HCT116 (cell line): ENCODE data around the gene KIFAP3. TPM values are rescaled to one million over a fixed set of nuclear protein-coding genes. Genes with fewer than 3 reads are reported as not detected.

Experiments used
- ATAC-seq: fragments of 200-7000 bp; cut with Tn5 transposase; 2 replicates; pipeline ENCODE4 v1.9.1; 2020; ENCODE audit warnings: mild to moderate bottlenecking, moderate library complexity
- BruUV-seq: library from RNA; stranded (reverse); fragments of 400-500 nt; replicated peaks from 2 replicates; lab custom pipeline; 2021; lab: Mats Ljungman, UMichigan
- CTCF ChIA-PET: fragments of 300-600 bp; sonication (Branson Sonifier 250); formaldehyde crosslinking; loops from one replicate; lab custom pipeline; 2021; ENCODE audit warnings: antibody characterized with exemption; lab: Charles Lee
- POLR2A ChIA-PET: fragments of 300-600, 350-600 bp; sonication (Branson Sonifier 250); formaldehyde crosslinking; loops from one replicate; lab custom pipeline; 2021; ENCODE audit warnings: antibody characterized with exemption; lab: Charles Lee
- RAD21 ChIA-PET, 2 experiments: fragments of 300-600 bp; sonication (Branson Sonifier 250); formaldehyde crosslinking; loops; one replicate each; lab custom pipeline; 2023; ENCODE audit warnings: low total read pairs in 2 of 2; ENCODE audit not compliant: uncharacterized antibody in 2 of 2, unreplicated experiment in 2 of 2, low non-redundant PET in 1 of 2; lab: Charles Lee
- DNase-seq: peaks from one replicate; pipeline ENCODE4 v3.0.0-alpha.2; 2010; ENCODE audit warnings: low read depth, low spot score
- H2AFZ ChIP-seq: fragments of 200-600 bp; shearing (Covaris generic), sonication (generic); 2 replicates; pipeline ENCODE4 v1.6.1; 2017; ENCODE audit warnings: low read depth, mixed run types, mixed read lengths, antibody characterized with exemption, low read length; ENCODE audit not compliant: poor library complexity, severe bottlenecking
- H3K27ac ChIP-seq: 2 replicates; pipeline ENCODE4 v1.5.1; 2012; ENCODE audit warnings: low read depth, low read length
- H3K27me3 ChIP-seq: fragments of 200-600 bp; sonication (generic); 2 replicates; pipeline ENCODE4 v1.6.1; 2016; ENCODE audit warnings: mixed run types, low read length, mixed read lengths; ENCODE audit not compliant: insufficient read depth
- H3K36me3 ChIP-seq, 2 experiments: fragments of 200-500 bp in 1 of 2; fragments of 200-600 bp in 1 of 2; sonication (Bioruptor generic) in 1 of 2; sonication (generic) in 1 of 2; 2 replicates each; pipeline versions ENCODE4 v1.5.1 to v1.6.1; 2014 to 2016; ENCODE audit warnings: low read length in 2 of 2, inconsistent platforms in 1 of 2, mixed read lengths in 1 of 2, mixed run types in 1 of 2; ENCODE audit not compliant: insufficient read depth in 2 of 2, control insufficient read depth in 1 of 2
- H3K4me1 ChIP-seq, 2 experiments: fragments of 200-600 bp in 1 of 2; sonication (generic) in 1 of 2; 2 replicates each; pipeline versions ENCODE4 v1.5.1 to v1.6.1; 2012 to 2017; ENCODE audit warnings: low read length in 2 of 2, inconsistent platforms in 1 of 2, mild to moderate bottlenecking in 1 of 2, mixed read lengths in 1 of 2, mixed run types in 1 of 2, moderate library complexity in 1 of 2; ENCODE audit not compliant: insufficient read depth in 2 of 2, control insufficient read depth in 1 of 2
- H3K4me2 ChIP-seq: fragments of 200-600 bp; sonication (generic); 2 replicates; pipeline ENCODE4 v1.6.1; 2017; ENCODE audit warnings: mixed run types, low read length, mixed read lengths
- H3K4me3 ChIP-seq, 2 experiments: fragments of 200-600 bp in 1 of 2; sonication (generic) in 1 of 2; replicated peaks in 1 of 2; 2 replicates each; pipeline ENCODE4 v1.5.1; 2011 to 2016; ENCODE audit warnings: low read length in 2 of 2, control low read depth in 1 of 2, low read depth in 1 of 2, mild to moderate bottlenecking in 1 of 2, mixed read lengths in 1 of 2, mixed run types in 1 of 2
- H3K79me2 ChIP-seq: fragments of 200-600 bp; sonication (generic); 2 replicates; pipeline ENCODE4 v1.6.1; 2017; ENCODE audit warnings: mild to moderate bottlenecking, mixed run types, low read length, moderate library complexity, mixed read lengths; ENCODE audit not compliant: insufficient read depth
- H3K9ac ChIP-seq: fragments of 200-600 bp; sonication (generic); 2 replicates; pipeline ENCODE4 v1.6.1; 2016; ENCODE audit warnings: low read length, mixed read lengths
- H3K9me2 ChIP-seq: fragments of 200-600 bp; sonication (generic), shearing (Covaris generic); 2 replicates; pipeline ENCODE4 v1.6.1; 2017; ENCODE audit warnings: mixed run types, mild to moderate bottlenecking, moderate library complexity; ENCODE audit not compliant: insufficient read depth
- H3K9me3 ChIP-seq, 2 experiments: fragments of 200-500 bp in 1 of 2; fragments of 200-600 bp in 1 of 2; sonication (Bioruptor generic) in 1 of 2; sonication (generic) in 1 of 2; 2 replicates each; pipeline ENCODE4 v1.6.1; 2014 to 2017; ENCODE audit warnings: low read length in 2 of 2, mixed read lengths in 2 of 2, inconsistent platforms in 1 of 2, low read depth in 1 of 2, mild to moderate bottlenecking in 1 of 2, mixed run types in 1 of 2, moderate library complexity in 1 of 2; ENCODE audit not compliant: control insufficient read depth in 1 of 2, insufficient read depth in 1 of 2
- H4K20me1 ChIP-seq: fragments of 200-600 bp; sonication (generic), shearing (Covaris generic); 2 replicates; pipeline ENCODE4 v1.6.1; 2017; ENCODE audit warnings: mixed run types, mild to moderate bottlenecking, moderate library complexity; ENCODE audit not compliant: insufficient read depth
- CBX3 ChIP-seq: IDR thresholded peaks from 2 replicates; pipeline ENCODE4 v1.6.1; 2012; ENCODE audit warnings: low read depth
- CEBPB ChIP-seq: IDR thresholded peaks from 2 replicates; pipeline ENCODE4 v1.6.1; 2012; ENCODE audit warnings: low read depth
- CTCF ChIP-seq, 3 experiments: fragments of 200-600 bp in 1 of 3; sonication (generic) in 1 of 3; IDR thresholded peaks in 2 of 3; conservative IDR thresholded peaks in 1 of 3; 2 replicates each; pipeline ENCODE4 v1.5.1; 2012 to 2017; ENCODE audit warnings: low read depth in 2 of 3, low read length in 2 of 3, antibody characterized with exemption in 1 of 3, borderline replicate concordance in 1 of 3, control low read depth in 1 of 3, mild to moderate bottlenecking in 1 of 3, mixed read lengths in 1 of 3, mixed run types in 1 of 3, moderate library complexity in 1 of 3; ENCODE audit not compliant: insufficient read depth in 1 of 3
- EGR1 ChIP-seq: IDR thresholded peaks from 2 replicates; pipeline ENCODE4 v1.6.1; 2012; ENCODE audit warnings: low read depth
- ELF1 ChIP-seq: IDR thresholded peaks from 2 replicates; pipeline ENCODE4 v1.6.1; 2012; ENCODE audit warnings: low read depth, borderline replicate concordance
- EZH2 ChIP-seq: fragments of 200-600 bp; sonication (generic); IDR thresholded peaks from 2 replicates; pipeline ENCODE4 v1.6.1; 2017; ENCODE audit warnings: antibody characterized with exemption, mixed run types
- EZH2phosphoT487 ChIP-seq: fragments of 200-600 bp; IDR thresholded peaks from 2 replicates; pipeline ENCODE4 v1.6.1; 2018; ENCODE audit warnings: antibody characterized with exemption, borderline replicate concordance
- FOSL1 ChIP-seq: IDR thresholded peaks from 2 replicates; pipeline ENCODE4 v1.6.1; 2012; ENCODE audit warnings: low read depth
- JUND ChIP-seq: IDR thresholded peaks from 2 replicates; pipeline ENCODE4 v1.6.1; 2012
- POLR2AphosphoS5 ChIP-seq: IDR thresholded peaks from 2 replicates; pipeline ENCODE4 v1.6.1; 2011; ENCODE audit warnings: mild to moderate bottlenecking, low read depth, low read length, moderate library complexity
- RAD21 ChIP-seq: IDR thresholded peaks from 2 replicates; pipeline ENCODE4 v1.6.1; 2012; ENCODE audit warnings: low read depth, mild to moderate bottlenecking
- SP1 ChIP-seq: IDR thresholded peaks from 2 replicates; pipeline ENCODE4 v1.6.1; 2012; ENCODE audit warnings: low read depth
- SRF ChIP-seq: IDR thresholded peaks from 2 replicates; pipeline ENCODE4 v1.6.1; 2012; ENCODE audit warnings: low read depth
- YY1 ChIP-seq: IDR thresholded peaks from 2 replicates; pipeline ENCODE4 v1.6.1; 2011; ENCODE audit warnings: low read length, low read depth, moderate library complexity, mild to moderate bottlenecking; ENCODE audit not compliant: insufficient replicate concordance; ENCODE audit errors: extremely low read depth
- ZNF274 ChIP-seq: fragments of 200-500 bp; sonication (Bioruptor generic); IDR thresholded peaks from 2 replicates; pipeline ENCODE4 v1.6.1; 2014; ENCODE audit warnings: mild to moderate bottlenecking, low read depth, low read length, inconsistent platforms
- intact Hi-C: fragments of 100-400 bp; cut with micrococcal nuclease; formaldehyde crosslinking; loops from 2 replicates; pipeline ENCODE4 v1.10.0; 2022
- total RNA-seq: library from RNA; stranded (reverse); gene quantifications from one replicate; pipeline ENCODE4 v1.2.1, GENCODE V29; 2021; ENCODE audit not compliant: unreplicated experiment
- TF ChIP-seq, protein P1 (sequence below): IDR thresholded peaks from 2 replicates; pipeline ENCODE4 v1.6.1; 2012
- TF ChIP-seq, protein P2 (sequence below): IDR thresholded peaks from 2 replicates; pipeline ENCODE4 v1.6.1; 2011; ENCODE audit warnings: mild to moderate bottlenecking, low read length, moderate library complexity; ENCODE audit not compliant: insufficient replicate concordance; ENCODE audit errors: extremely low read depth

Gene KIFAP3
- total RNA-seq, 1 experiment from 2014 or later = 10.8 TPM

DNA sequence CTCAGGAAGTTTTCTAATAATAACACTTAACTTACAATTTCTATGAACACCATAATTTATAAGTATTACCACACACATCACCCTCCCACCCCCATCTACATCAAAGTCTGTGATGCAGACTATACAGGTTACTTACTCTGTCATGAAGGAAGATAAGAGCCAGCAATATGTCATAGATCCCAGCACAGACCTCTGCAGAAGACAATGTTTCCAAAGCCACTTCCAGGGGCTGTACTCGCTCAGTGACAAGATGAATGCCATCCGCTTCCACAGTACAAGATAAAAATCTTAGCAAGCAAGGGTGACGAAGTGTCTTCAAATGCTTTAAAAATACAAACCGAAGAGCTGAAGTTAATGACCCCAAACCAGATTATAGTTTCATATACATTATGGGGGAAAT, 196.0 kb downstream of the KIFAP3 start:
- no peaks in the 10 kb centered on the region for H4K20me1 ChIP-seq
- no TSS peak for BruUV-seq
- CTCF ChIA-PET = no interaction called here
- 0 out of 2 replicates have a peak, but pooled peaks cover 5% of the 10 kb centered on the region for H3K79me2 ChIP-seq
- no peaks in the 10 kb centered on the region; a peak in 1 of 4 replicates for H3K4me1 ChIP-seq
- no peak overlapping the region for H2AFZ ChIP-seq
- H3K9ac ChIP-seq = no peak overlapping the region
- intact Hi-C loops = no loop called here
- RAD21 ChIA-PET = no interaction called here
- TF ChIP-seq CBX3 (no peak), RAD21 (no peak), FOSL1 (no peak), EZH2phosphoT487 (no peak), CTCF (IDR thresholded peaks at IDR 0.05 in 2 of 3, conservative IDR thresholded peaks at IDR 0.05 in 1 of 3; ENCODE audit: borderline replicate concordance in 1 of 3, insufficient read depth in 1 of 3, low read depth in 2 of 3, low read length in 2 of 3) (no peak), EZH2 (no peak), SRF (no peak), ELF1 (no peak), YY1 (no peak), JUND (no peak), CEBPB (no peak), ZNF274 (no peak), POLR2AphosphoS5 (no peak), SP1 (no peak), EGR1 (no peak)
- TF ChIP-seq, protein P1, sequence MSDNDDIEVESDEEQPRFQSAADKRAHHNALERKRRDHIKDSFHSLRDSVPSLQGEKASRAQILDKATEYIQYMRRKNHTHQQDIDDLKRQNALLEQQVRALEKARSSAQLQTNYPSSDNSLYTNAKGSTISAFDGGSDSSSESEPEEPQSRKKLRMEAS = no peak
- TF ChIP-seq, protein P2, sequence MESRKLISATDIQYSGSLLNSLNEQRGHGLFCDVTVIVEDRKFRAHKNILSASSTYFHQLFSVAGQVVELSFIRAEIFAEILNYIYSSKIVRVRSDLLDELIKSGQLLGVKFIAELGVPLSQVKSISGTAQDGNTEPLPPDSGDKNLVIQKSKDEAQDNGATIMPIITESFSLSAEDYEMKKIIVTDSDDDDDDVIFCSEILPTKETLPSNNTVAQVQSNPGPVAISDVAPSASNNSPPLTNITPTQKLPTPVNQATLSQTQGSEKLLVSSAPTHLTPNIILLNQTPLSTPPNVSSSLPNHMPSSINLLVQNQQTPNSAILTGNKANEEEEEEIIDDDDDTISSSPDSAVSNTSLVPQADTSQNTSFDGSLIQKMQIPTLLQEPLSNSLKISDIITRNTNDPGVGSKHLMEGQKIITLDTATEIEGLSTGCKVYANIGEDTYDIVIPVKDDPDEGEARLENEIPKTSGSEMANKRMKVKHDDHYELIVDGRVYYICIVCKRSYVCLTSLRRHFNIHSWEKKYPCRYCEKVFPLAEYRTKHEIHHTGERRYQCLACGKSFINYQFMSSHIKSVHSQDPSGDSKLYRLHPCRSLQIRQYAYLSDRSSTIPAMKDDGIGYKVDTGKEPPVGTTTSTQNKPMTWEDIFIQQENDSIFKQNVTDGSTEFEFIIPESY = no peak
- TF ChIP-seq, all 23 proteins: peak for 0
- Histone ChIP-seq H3K9me2 (no peaks in the 10 kb centered on the region), H3K4me3 (no peak overlapping the region), H3K36me3 (peaks cover 13 to 21% of the 10 kb centered on the region in 2 experiments; a peak in 3 of 4 replicates), H3K9me3 (no peaks in the 10 kb centered on the region), H3K4me2 (no peak overlapping the region), H3K27me3 (no peaks in the 10 kb centered on the region), H3K27ac (no peak overlapping the region)
- no peak for DNase-seq
- ATAC-seq = no peak
- POLR2A ChIA-PET = no interaction called here
